Bronchial epithelial cell (primary cell): ENCODE results near the gene SBNO2. TPM values are rescaled to one million over a fixed set of nuclear protein-coding genes. Genes with fewer than 3 reads are reported as not detected.

Experiments
- DNase-seq: peaks from one replicate; pipeline ENCODE4 v3.0.0-alpha.2; 2010; ENCODE audit warnings: low read depth
- FAIRE-seq: peaks from 2 replicates; lab custom pipeline; 2011; peaks lifted over from hg19 to GRCh38; lab: Jason Lieb, UNC
- H3K27me3 ChIP-seq: 2 replicates; pipeline ENCODE4 v1.5.1; 2011; ENCODE audit warnings: low read length; ENCODE audit not compliant: control insufficient read depth, insufficient read depth
- H3K36me3 ChIP-seq: 2 replicates; pipeline ENCODE4 v1.5.1; 2011; ENCODE audit warnings: low read length; ENCODE audit not compliant: control insufficient read depth, insufficient read depth
- H3K4me3 ChIP-seq: 2 replicates; pipeline ENCODE4 v1.5.1; 2011; ENCODE audit warnings: mild to moderate bottlenecking, low read depth, low read length, control low read depth
- CTCF ChIP-seq: IDR thresholded peaks from 2 replicates; pipeline ENCODE4 v1.5.1; 2011; ENCODE audit warnings: mild to moderate bottlenecking, moderate library complexity, low read length, control low read depth, inconsistent platforms; ENCODE audit not compliant: insufficient read depth, severe bottlenecking
- total RNA-seq: library from RNA; depleted of rRNA; stranded (reverse); fragments of >200 nt; gene quantifications from 2 replicates; pipeline ENCODE4 v1.2.1, GENCODE V29; 2014

SBNO2 gene
- total RNA-seq, 1 donor from 2014 or later, result 16.8 TPM

- peak; percentile 45 for TF ChIP-seq CTCF
- H3K36me3 ChIP-seq, result peaks cover 16% of the 10 kb centered on the region
- FAIRE-seq, result no peak
- no peaks in the 10 kb centered on the region for H3K27me3 ChIP-seq
- H3K4me3 ChIP-seq, result no peak overlapping the region
- peak; percentile 38 for DNase-seq
Observed at GRCh38 chr19:1106841-1107660, 67.0 kb downstream of the SBNO2 start.

- no peak for DNase-seq
- Histone ChIP-seq H3K4me3 (no peak overlapping the region), H3K27me3 (no peaks in the 10 kb centered on the region), H3K36me3 (peaks cover 13% of the 10 kb centered on the region)
- FAIRE-seq, result no peak
- no peak for TF ChIP-seq CTCF
Observed at GRCh38 chr19:1105873-1106840, 67.9 kb downstream of the SBNO2 start.

- no peak for DNase-seq
- Histone ChIP-seq H3K27me3 (no peaks in the 10 kb centered on the region), H3K36me3 (peaks cover 8% of the 10 kb centered on the region), H3K4me3 (peak overlapping the region; percentile 89)
- FAIRE-seq, result no peak
- TF ChIP-seq CTCF, result no peak
Observed at GRCh38 chr19:1105008-1105872, 68.8 kb downstream of the SBNO2 start.

GRCh38 chr19:1104311-1105007, 69.6 kb downstream of the SBNO2 start:
- Histone ChIP-seq H3K27me3 (no peaks in the 10 kb centered on the region), H3K36me3 (peaks cover 6% of the 10 kb centered on the region), H3K4me3 (peak overlapping the region; percentile 89)
- no peak for TF ChIP-seq CTCF
- peak; percentile 40 for DNase-seq
- no peak for FAIRE-seq

DNA sequence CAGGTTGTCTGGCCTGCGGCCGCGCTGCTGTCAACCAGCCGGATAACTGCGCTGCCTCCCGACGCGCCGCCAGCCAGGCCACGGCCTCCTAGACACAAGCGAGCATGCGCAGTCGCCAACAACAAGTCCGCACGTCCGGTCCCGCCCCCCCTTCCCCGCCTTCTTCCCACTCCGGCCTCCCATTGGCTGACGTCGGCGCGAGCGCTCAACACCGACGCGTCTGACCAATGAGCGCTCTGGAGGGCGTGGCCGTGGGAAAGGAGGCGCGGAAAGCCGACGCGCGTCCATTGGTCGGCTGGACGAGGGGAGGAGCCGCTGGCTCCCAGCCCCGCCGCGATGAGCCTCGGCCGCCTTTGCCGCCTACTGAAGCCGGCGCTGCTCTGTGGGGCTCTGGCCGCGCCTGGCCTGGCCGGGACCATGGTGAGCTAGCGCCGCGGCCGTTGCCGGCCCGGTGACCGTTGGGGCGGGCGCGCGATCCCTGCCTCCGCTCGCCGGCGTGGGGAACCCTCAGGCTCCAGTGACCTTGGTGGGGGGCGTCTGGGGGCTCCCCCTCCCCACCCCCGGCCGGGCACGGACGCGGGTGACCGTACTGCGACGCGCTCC, 70.3 kb downstream of the SBNO2 start, which contains the start of gene GPX4:
Gene GPX4 (plus strand): TSS at position 287 of the 603 bp plus-strand sequence. CDS start 50 bp downstream, at position 337.
- FAIRE-seq (peak; percentile 23), DNase-seq (peak; percentile 94)
- Histone ChIP-seq H3K27me3 (no peaks in the 10 kb centered on the region), H3K4me3 (peak within 1 kb of the TSS; percentile 89), H3K36me3 (peaks cover 6% of the 10 kb centered on the region)
- TF ChIP-seq CTCF, result no peak
